K562 (cell line): ENCODE measurements around the gene TMC8. TPM values are rescaled to one million over a fixed set of nuclear protein-coding genes. Genes with fewer than 3 reads are reported as not detected.

Experiments
- ASH1L ChIP-seq: fragments of 450-650 bp; IDR thresholded peaks from 2 replicates; pipeline ENCODE4 v1.6.1; 2018; ENCODE audit warnings: borderline replicate concordance, mild to moderate bottlenecking, low read depth; ENCODE audit not compliant: partially characterized antibody
- BCLAF1 ChIP-seq, 2 experiments: fragments of 450-650 bp in 1 of 2; IDR thresholded peaks; 2 replicates each; pipeline ENCODE4 v1.6.1; 2011 to 2017; ENCODE audit warnings: low read depth in 2 of 2, antibody characterized with exemption in 1 of 2, borderline replicate concordance in 1 of 2, low read length in 1 of 2, mild to moderate bottlenecking in 1 of 2, mixed read lengths in 1 of 2; ENCODE audit not compliant: control insufficient read depth in 1 of 2
- BRF2 ChIP-seq: IDR thresholded peaks from 3 replicates; pipeline ENCODE4 v1.6.1; 2011; ENCODE audit warnings: borderline replicate concordance, mild to moderate bottlenecking; ENCODE audit not compliant: insufficient read length, insufficient read depth
- ETV5 ChIP-seq: sonication (generic); formaldehyde crosslinking; IDR thresholded peaks from 2 replicates; pipeline ENCODE4 v1.4.0; 2020; ENCODE audit warnings: low read depth, mild to moderate bottlenecking, missing genetic modification reagents
- MAZ ChIP-seq, 2 experiments: fragments of 450-650 bp in 1 of 2; sonication (generic) in 1 of 2; formaldehyde crosslinking; IDR thresholded peaks in 1 of 2; conservative IDR thresholded peaks in 1 of 2; 2 replicates each; pipeline versions ENCODE4 v1.4.0 to v1.5.0; 2020; ENCODE audit warnings: mild to moderate bottlenecking in 1 of 2, missing genetic modification reagents in 1 of 2
- MTA2 ChIP-seq: fragments of 450-650 bp; IDR thresholded peaks from 2 replicates; pipeline ENCODE4 v1.6.1; 2016; ENCODE audit warnings: low read depth
- PCBP1 ChIP-seq: fragments of 200-400 bp; formaldehyde crosslinking; IDR thresholded peaks from 2 replicates; pipeline ENCODE4 v1.6.1; 2018; ENCODE audit warnings: mild to moderate bottlenecking, low read depth, low read length; ENCODE audit not compliant: poor library complexity, severe bottlenecking
- POLR3A ChIP-seq: IDR thresholded peaks from 2 replicates; pipeline ENCODE4 v1.6.1; 2011; ENCODE audit warnings: borderline replicate concordance, mild to moderate bottlenecking, moderate library complexity; ENCODE audit not compliant: insufficient read length, insufficient read depth; ENCODE audit errors: extremely low read depth
- PTBP1 ChIP-seq: fragments of 200-400 bp; formaldehyde crosslinking; IDR thresholded peaks from 2 replicates; pipeline ENCODE4 v1.6.1; 2017; ENCODE audit warnings: low read depth, low read length
- STAG1 ChIP-seq: sonication (generic); formaldehyde crosslinking; IDR thresholded peaks from 2 replicates; pipeline ENCODE4 v1.5.0; 2020; ENCODE audit warnings: missing genetic modification reagents, borderline replicate concordance
- TFE3 ChIP-seq: fragments of 450-650 bp; formaldehyde crosslinking; IDR thresholded peaks from 2 replicates; pipeline ENCODE4 v1.4.0; 2020; ENCODE audit warnings: mild to moderate bottlenecking, mixed read lengths
- U2AF2 ChIP-seq: fragments of 200-400 bp; formaldehyde crosslinking; optimal IDR thresholded peaks from 2 replicates; pipeline ENCODE3; 2017; ENCODE audit warnings: low read depth, mild to moderate bottlenecking, low read length
- polyA plus RNA-seq, 8 experiments: library from polyadenylated mRNA; depleted of rRNA in 4 of 8; stranded (reverse) in 5 of 8; unstranded in 3 of 8; fragments of >200 nt; fragmentation: Nextera tagmentation in 2 of 8; fragmentation: Illumina TruSeq in 1 of 8; extraction: Ambion mirVana in 2 of 8; extraction: Trizol in 1 of 8; gene quantifications; 2 replicates each; pipeline versions ENCODE4 v1.2.1 to v1.2.3, GENCODE V29; 2011 to 2014; ENCODE audit warnings: inconsistent platforms in 1 of 8, missing spikeins in 1 of 8
- total RNA-seq, 7 experiments: library from RNA; depleted of rRNA in 6 of 7; stranded (reverse); fragments of >200 nt in 6 of 7; fragmentation: Illumina TruSeq in 2 of 7; extraction: Trizol in 2 of 7; gene quantifications; 2 replicates each; pipeline versions ENCODE4 v1.2.1 to v1.2.3, GENCODE V29; 2011 to 2021; ENCODE audit warnings: low replicate concordance in 1 of 7
- TF ChIP-seq, protein P1 (sequence below): fragments of 450-650 bp; IDR thresholded peaks from 2 replicates; pipeline ENCODE4 v1.7.0; 2016; ENCODE audit warnings: borderline replicate concordance
- TF ChIP-seq, protein P2 (sequence below): IDR thresholded peaks from 2 replicates; pipeline ENCODE4 v1.6.1; 2011; ENCODE audit warnings: borderline replicate concordance, low read depth, mild to moderate bottlenecking, moderate library complexity, low read length; ENCODE audit not compliant: insufficient read depth, poor library complexity, severe bottlenecking

Gene TMC8
- total and polyA plus RNA-seq, 9 of the 15 experiments (the other 6 are each of a cell fraction or from before 2014, with no cell fraction given): 0.13 to 10.9 (median 2.8) TPM

DNA sequence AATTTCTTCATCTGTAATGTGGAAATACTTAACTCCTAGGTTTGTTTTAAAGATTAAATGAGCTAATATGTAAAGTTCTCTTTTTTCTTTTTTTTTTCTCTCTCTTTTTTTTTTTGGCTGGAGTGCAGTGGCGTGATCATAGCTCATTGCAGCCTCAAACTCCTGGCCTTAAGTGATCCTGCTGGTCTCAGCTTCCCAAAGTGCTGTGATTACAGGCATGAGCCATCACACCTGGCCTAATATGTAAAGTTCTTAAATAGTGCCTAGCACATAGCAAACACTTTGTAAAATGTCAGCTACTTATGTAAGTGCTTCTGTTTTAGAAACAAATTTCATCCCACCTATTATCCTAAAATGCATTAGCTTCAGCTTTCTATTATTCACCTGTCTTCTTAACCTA lies 42.0 kb upstream of the TMC8 start (continued):
- TF ChIP-seq BCLAF1 (IDR thresholded peaks at IDR 0.05; ENCODE audit: borderline replicate concordance in 1 of 2, control insufficient read depth in 1 of 2, low read depth in 2 of 2, low read length in 1 of 2): no peak
- TF ChIP-seq, protein P1, sequence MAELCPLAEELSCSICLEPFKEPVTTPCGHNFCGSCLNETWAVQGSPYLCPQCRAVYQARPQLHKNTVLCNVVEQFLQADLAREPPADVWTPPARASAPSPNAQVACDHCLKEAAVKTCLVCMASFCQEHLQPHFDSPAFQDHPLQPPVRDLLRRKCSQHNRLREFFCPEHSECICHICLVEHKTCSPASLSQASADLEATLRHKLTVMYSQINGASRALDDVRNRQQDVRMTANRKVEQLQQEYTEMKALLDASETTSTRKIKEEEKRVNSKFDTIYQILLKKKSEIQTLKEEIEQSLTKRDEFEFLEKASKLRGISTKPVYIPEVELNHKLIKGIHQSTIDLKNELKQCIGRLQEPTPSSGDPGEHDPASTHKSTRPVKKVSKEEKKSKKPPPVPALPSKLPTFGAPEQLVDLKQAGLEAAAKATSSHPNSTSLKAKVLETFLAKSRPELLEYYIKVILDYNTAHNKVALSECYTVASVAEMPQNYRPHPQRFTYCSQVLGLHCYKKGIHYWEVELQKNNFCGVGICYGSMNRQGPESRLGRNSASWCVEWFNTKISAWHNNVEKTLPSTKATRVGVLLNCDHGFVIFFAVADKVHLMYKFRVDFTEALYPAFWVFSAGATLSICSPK: no peak
- no peak for TF ChIP-seq U2AF2
- TF ChIP-seq POLR3A: no peak
- no peak for TF ChIP-seq ETV5 (CRISPR knock-in tag)
- TF ChIP-seq MTA2: no peak
- no peak for TF ChIP-seq PCBP1
- no peak for TF ChIP-seq TFE3
- TF ChIP-seq BRF2: no peak
- TF ChIP-seq, protein P2, sequence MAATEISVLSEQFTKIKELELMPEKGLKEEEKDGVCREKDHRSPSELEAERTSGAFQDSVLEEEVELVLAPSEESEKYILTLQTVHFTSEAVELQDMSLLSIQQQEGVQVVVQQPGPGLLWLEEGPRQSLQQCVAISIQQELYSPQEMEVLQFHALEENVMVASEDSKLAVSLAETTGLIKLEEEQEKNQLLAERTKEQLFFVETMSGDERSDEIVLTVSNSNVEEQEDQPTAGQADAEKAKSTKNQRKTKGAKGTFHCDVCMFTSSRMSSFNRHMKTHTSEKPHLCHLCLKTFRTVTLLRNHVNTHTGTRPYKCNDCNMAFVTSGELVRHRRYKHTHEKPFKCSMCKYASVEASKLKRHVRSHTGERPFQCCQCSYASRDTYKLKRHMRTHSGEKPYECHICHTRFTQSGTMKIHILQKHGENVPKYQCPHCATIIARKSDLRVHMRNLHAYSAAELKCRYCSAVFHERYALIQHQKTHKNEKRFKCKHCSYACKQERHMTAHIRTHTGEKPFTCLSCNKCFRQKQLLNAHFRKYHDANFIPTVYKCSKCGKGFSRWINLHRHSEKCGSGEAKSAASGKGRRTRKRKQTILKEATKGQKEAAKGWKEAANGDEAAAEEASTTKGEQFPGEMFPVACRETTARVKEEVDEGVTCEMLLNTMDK: no peak
- no peak for TF ChIP-seq PTBP1
- no peak for TF ChIP-seq MAZ (CRISPR knock-in tag; conservative IDR thresholded peaks at IDR 0.05 in 1 of 2, IDR thresholded peaks at IDR 0.05 in 1 of 2)
- no peak for TF ChIP-seq STAG1 (CRISPR knock-in tag)
- no peak for TF ChIP-seq ASH1L
